Lower leg skin (tissue), 3 donors: ENCODE results near the gene CASS4.

ENCODE experiments used
- POLR2A ChIP-seq, 2 donors: fragments of 450-650 bp; IDR thresholded peaks; one replicate each; pipeline ENCODE4 v1.6.1; 2016 to 2017; ENCODE audit warnings: antibody characterized with exemption in 2 of 2, mild to moderate bottlenecking in 1 of 2, moderate library complexity in 1 of 2
- TF ChIP-seq, protein P1 (sequence below), 3 donors: fragments of 450-650 bp; IDR thresholded peaks; one replicate each; pipeline ENCODE4 v1.5.1; 2016; ENCODE audit warnings: antibody characterized with exemption in 3 of 3, mild to moderate bottlenecking in 3 of 3, moderate library complexity in 2 of 3

- TF ChIP-seq POLR2A (IDR thresholded peaks at IDR 0.05) = no peak
- TF ChIP-seq, protein P1, sequence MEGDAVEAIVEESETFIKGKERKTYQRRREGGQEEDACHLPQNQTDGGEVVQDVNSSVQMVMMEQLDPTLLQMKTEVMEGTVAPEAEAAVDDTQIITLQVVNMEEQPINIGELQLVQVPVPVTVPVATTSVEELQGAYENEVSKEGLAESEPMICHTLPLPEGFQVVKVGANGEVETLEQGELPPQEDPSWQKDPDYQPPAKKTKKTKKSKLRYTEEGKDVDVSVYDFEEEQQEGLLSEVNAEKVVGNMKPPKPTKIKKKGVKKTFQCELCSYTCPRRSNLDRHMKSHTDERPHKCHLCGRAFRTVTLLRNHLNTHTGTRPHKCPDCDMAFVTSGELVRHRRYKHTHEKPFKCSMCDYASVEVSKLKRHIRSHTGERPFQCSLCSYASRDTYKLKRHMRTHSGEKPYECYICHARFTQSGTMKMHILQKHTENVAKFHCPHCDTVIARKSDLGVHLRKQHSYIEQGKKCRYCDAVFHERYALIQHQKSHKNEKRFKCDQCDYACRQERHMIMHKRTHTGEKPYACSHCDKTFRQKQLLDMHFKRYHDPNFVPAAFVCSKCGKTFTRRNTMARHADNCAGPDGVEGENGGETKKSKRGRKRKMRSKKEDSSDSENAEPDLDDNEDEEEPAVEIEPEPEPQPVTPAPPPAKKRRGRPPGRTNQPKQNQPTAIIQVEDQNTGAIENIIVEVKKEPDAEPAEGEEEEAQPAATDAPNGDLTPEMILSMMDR (IDR thresholded peaks at IDR 0.05) = no peak
These were observed 89.1 kb downstream of the CASS4 start for GRCh38 chr20:56501116-56501515.
